ENCODE measurements around the gene SH3BP2.
"Not testable (repeated sequence)": the region's sequence is repeated elsewhere in the genome, so short reads cannot be mapped to it uniquely, and the experiment has no call there.

SH3BP2 gene

DNA sequence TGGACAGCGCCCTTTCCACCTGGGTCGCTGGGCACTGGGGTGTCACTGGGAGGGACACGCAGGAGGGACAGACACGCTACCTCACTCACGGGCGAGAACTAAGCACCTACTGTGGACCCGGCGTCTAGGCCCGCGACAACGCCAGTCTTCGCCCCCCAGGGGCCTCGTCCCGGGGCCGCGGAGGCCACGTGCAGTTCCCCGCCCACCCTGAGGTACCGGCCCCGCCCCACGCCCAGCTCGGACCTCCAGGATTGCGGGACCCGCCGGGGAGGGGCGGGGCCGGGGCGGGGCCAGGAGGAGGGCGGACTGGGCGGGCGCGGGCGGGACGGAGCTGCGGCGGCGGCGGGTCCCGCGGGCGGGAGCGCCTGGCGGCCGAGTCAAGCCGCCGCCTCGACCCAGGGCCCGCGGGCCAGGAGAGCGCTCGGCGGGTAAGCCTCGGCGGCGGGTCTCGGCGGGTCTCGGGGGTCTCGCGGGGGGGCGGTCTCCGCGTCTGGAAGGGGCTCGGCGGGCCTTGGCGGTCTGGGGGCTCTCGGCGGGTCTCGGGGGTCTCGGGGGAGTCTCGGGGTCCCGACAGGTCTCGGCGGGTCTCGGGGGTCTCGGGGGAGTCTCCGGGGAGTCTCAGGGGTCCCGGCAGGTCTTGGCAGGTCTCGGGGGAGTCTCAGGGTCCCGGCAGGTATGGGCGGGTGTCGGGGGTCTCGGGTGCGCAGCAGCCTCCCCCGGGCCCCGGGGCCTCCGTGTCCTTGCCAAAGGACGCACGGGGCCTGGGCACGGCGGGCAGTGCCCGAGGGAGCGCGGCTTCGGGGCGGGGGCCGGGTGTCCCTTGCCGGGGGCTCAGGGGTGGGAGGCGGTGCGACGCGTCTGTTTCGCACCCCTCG lies at the start of gene SH3BP2:
SH3BP2 (plus strand) TSS at position 375 of the 875 bp plus-strand sequence. CDS start 27,533 bp downstream, outside the sequence.
- peak in 1 of 4 experiments; percentile 32 for DNase-seq

GRCh38 chr4:2743518-2744445 lies 49.1 kb upstream of the SH3BP2 start:
- no peak for DNase-seq

GRCh38 chr4:2744576-2745270 lies 48.2 kb upstream of the SH3BP2 start:
- no peak for DNase-seq

GRCh38 chr4:2745516-2745915 lies 47.4 kb upstream of the SH3BP2 start:
- no peak for DNase-seq

DNA sequence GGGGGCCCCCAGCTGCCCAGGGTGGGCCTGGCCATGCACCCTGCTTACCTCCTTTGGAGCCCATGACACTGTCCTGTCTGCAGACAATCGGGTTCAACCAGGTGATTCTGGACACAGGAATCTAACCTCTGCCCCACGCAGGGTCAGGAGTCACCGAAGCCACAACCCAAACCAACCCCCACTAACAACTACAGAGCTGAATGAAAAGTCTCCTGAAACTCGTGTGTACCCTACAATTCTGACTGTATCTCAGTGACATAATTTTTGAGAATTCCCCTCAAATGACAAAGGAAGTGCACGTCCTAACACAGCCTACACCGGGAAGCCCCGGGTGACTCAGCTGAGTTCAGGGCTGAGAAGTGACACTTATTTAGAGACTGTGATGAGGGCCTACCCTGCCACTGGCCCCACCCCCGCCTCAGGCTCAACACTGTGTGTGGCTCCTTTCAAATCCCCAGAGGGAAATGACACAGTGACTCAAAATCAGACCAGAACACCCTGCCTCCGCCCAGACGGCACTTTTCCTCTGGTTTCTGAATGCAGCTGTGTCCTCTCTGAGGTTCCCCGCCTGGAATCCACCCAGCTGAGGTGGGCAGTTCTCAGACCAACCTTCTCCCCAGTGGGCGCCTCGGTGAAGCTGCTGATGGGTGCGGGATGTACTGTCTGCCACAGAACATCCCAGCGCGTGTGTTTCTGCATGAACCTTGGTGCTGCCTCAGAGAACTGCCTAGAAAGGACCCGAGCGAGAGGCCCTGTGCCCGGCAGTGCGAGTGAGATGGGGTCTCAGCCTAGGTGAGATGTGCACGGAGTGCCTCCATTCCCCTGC lies 46.7 kb upstream of the SH3BP2 start:
- peak; percentile 30 to 68 (median 54) for DNase-seq

DNA sequence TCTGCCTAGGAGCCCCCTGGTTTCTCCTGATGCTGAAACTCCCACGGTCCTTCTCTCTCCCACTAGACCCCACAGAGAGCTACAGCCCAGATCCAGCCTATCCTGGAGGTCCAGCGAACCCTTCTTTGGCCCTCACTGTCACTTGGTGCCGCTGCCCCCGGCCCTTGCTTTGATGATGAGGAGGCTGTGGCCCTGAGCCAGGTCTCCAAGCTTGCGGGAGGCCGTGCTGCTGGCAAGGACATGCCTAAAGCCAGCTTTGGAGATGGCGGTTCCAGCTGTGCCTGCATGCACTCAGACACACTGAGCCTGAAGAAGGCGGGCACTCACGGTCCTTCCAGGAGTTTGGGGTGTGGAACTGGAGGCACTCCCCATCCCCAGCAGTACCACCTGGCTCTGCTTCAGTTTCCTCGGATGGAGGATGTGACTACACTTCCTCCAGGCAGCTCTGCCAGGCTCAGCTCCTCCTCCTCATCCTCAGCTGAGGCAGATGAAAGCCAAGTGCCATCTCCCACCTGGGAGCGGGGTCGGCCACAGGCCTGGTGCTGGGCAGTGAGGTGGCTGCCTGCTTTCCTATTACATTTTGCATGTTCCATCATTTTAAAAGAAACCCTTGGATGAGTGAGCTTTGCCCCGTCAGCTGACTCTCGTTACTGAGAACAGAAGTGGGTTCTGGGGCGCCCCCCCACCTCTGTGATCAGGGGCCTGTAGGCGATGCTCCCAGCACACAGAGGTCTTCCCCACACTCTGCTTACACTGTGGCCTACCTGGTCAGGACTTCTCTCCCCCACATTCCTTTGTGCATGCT lies 45.8 kb upstream of the SH3BP2 start:
- no peak for DNase-seq

DNA sequence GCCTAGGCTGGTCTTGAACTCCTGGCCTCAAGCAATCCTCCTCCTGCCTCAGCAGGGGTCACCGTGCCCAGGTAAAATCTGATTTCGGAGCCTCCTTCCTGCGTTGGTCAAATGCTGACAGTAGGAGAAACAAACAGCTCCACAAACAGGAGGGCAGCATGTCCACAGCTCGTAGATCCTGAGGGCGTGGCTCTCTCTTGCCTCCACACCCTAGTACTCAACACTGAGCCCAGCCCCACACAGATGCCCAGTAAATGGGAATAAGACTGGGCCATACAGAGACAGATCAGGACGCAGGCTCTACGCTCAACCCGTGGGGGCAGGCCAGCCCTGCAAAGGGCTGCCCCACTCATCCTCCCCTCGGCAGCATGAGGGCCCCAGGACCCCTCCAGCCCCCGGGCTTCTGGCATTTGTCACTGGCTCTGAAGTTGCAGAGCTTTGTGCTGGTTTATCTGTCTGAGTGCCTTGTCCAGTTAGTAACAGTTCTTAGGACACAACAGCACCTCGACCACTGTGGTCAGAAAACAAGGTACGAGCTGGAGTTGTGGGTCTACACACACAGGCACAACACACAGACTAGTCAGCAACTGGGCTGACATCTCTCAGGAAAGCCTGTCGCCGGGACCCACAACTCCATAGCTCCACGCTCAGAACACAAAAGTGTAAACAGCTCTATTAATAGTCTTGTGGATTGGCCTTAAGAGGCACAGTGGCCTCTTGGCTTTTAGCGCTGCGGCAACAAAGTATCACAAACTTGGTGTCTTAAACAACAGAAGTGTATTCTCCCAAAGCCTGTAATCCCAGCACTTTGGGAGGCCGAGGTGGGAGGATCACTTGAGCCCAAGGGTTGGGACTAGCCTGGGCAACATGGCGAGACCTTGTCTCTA lies 41.9 kb upstream of the SH3BP2 start:
- DNase-seq = no peak

- DNase-seq = no peak
Measured at GRCh38 chr4:2753436-2753835, 39.4 kb upstream of the SH3BP2 start.

DNA sequence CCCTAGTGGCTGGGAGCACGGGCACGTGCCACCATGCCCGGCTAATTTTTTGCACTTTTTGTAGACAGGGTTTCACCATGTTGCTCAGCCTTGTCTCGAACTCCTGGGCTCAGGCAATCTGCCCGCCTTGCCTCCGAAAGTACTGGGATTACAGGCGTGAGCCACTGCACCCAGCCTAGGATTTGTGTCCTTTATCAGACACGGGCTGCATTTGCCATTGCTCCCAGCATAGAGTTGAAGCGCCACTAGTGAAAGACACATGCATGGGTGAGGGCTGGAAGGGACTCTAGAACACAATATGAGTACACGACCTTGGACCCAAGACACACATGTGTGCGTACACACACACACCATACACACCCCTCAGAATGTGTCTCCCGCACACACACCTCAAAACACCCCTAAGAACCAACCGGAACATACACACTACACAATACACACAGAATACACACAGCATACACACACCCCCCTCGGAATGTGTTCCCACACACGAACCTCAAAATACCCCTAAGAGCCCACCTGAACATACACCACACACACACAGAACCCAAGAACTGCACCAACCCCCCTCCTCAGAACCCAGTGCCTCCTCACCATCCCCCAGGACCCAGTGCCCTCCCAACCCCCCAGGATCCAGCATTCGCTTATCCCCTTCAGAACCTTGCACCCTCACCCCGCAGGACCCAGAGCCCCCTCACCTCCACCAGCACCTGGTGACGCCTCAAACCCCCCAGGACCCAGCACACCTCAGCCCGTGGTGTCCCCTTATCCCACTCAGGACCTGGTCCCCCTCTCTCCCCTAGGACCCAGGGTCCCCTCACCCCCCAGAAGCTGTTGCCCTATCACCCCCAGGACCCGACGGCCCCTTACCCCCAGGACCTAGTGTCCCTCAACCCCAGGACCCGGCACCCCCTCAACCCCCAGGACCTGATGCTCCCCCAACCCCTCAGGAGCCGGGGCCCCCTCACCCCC lies 37.8 kb upstream of the SH3BP2 start:
- no peak for DNase-seq

DNA sequence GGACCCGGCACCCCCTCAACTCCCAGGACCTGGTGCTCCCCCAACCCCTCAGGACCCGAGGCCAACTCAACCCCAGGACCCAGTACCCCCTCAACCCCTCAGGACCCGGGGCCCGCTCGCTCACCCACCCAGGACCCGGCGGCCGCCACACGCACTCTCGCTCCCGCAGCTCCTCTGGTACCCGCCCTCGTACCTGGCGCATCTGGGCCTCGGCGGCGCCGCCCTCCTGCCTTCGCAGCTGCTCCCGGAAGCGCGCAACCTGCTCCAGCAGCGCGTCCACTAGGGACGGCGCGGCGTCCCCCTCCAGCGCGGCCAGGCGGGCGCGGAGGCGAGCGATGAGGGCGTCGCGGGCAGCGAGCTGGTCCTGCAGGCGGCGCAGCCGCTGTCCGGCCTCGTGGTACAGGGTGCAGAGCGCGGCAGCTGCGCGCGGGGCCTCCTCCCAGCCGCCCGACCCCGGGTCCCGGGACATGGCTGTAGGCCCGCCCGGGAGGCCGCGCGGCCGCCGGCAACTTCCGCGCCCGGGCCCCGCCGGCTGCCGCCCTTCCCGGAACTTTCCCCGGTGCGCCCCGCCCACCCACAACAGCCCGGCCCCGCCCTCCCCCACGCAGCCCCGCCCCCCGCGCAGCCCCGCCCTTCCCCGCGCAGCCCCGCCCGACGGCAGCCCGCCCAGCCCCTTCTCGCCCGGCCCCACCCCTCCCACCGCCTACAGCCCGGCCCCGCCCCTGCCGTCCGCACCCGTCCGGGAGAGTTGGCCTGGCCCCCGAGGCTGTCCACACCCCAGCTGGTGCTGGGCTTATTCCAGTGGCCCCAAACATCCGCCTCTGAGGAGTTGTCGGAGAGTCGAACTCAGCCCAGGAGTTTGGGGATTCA lies 36.8 kb upstream of the SH3BP2 start, which contains the start of gene TNIP2:
TNIP2 (minus strand) TSS at position 516 of the 870 bp plus-strand sequence; CDS start at position 469, 47 bp downstream.
- DNase-seq = peak; percentile 49 to 75 (median 64)

DNA sequence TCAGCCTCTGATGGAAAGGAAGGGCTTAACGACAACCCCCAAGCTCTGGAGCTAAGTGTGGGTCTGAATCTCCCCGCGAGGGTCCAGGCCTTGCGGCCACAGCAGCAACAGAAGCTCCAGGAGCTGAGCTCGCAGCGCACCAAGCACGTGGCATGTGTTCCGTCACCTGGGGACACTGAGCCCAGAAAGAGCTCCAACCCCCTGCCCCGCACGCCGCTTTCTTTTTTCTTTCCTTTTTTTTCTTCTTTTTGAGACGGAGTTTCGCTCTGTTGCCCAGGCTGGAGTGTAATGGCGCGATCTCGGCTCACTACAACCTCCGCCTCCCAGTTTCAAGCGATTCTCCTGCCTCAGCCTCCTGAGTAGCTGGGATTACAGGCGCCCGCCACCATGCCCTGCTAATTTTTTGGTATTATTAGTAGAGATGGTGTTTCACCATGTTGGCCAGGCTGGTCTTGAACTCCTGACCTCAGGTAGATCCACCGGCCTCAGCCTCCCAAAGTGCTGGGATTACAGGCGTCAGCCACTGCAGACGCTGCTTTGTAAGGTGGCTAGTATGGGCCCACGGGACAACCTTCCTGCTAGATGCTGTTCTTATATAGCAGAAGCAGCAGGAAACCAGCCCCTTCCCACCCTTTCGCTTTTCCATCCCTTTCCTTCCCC lies 36.1 kb upstream of the SH3BP2 start:
- no peak for DNase-seq

- no peak for DNase-seq
Measured at GRCh38 chr4:2757426-2757825, 35.5 kb upstream of the SH3BP2 start.

DNA sequence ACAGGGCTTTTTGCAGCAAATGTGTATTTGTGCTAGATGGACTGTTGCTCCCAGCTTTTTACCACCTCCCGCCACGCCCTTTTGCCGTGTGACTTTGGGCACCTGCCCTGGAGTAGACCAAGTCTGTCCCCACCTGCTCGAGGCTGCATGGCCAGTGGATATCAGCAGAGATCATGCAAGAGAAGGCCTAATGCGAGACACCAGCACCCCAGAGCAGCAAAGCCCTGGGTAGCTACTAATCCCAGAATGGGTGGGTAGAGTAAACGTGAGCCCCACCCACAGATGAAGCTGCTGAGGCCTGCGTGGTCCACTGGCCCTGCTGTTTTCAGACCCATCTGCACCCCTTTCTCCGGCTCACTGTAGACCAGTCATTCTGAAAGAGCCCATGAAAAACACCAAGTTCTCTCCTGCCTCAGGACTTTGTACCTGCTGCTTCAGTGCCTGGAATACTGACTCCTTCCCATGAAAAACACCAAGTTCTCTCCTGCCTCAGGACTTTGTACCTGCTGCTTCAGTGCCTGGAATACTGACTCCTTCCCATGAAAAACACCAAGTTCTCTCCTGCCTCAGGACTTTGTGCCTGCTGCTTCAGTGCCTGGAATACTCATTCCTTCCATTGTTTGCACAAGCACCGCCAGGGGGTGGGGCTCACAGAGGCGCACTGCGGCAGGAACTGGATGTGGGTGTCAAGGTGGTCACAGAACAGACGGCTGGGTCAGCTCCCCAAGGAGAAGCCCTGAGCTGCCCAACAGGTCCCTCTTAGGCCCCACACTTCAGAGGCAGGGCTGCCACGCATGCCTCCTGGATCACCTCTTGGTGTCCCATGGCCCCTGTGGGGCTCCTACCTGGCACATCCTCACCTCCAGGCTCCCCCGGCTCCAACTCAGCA lies 31.6 kb upstream of the SH3BP2 start:
- no peak for DNase-seq

GRCh38 chr4:2762048-2762447 lies 30.8 kb upstream of the SH3BP2 start:
- DNase-seq = no peak

- DNase-seq = not testable (repeated sequence)
Measured at GRCh38 chr4:2762486-2763370, 30.2 kb upstream of the SH3BP2 start.

All from activated naive CD4-positive, alpha-beta T cell (primary cell).